Thyroid gland (tissue), 4 donors: ENCODE data around the gene HOXC6. TPM values are rescaled to one million over a fixed set of nuclear protein-coding genes. Genes with fewer than 3 reads are reported as not detected.

Source experiments
- DNase-seq, 2 donors: peaks; one replicate each; pipeline ENCODE4 v3.0.0-alpha.2; 2019
- H3K27ac ChIP-seq, 3 donors: fragments of 200-600 bp; sonication (generic); 1 replicate in 2 of 3; 2 replicates in 1 of 3; pipeline ENCODE4 v1.5.1; 2016 to 2019; ENCODE audit warnings: mild to moderate bottlenecking in 1 of 3, moderate library complexity in 1 of 3
- H3K27me3 ChIP-seq: fragments of 200-600 bp; sonication (generic); one replicate; pipeline ENCODE4 v1.5.1; 2019
- H3K36me3 ChIP-seq, 2 donors: fragments of 200-600 bp; sonication (generic); one replicate each; pipeline ENCODE4 v1.5.1; 2016 to 2019
- H3K4me1 ChIP-seq, 2 donors: fragments of 200-600 bp; sonication (generic); one replicate each; pipeline ENCODE4 v1.5.1; 2017 to 2019
- H3K4me3 ChIP-seq, 3 donors: fragments of 200-600 bp; sonication (generic); replicated peaks in 1 of 3; 1 replicate in 2 of 3; 2 replicates in 1 of 3; pipeline ENCODE4 v1.5.1; 2016; ENCODE audit warnings: mild to moderate bottlenecking in 1 of 3
- H3K9me3 ChIP-seq: fragments of 200-600 bp; sonication (generic); one replicate; pipeline ENCODE4 v1.5.1; 2017
- POLR2A ChIP-seq, 2 donors: fragments of 450-650 bp; IDR thresholded peaks; one replicate each; pipeline ENCODE4 v1.6.1; 2017; ENCODE audit warnings: antibody characterized with exemption in 2 of 2, mild to moderate bottlenecking in 2 of 2, moderate library complexity in 1 of 2
- WGBS, 2 donors: methylation state at CpG; one replicate each; pipeline ENCODE4 v1.1.5; 2017; 5-methylcytosine and 5-hydroxymethylcytosine counted together
- intact Hi-C: fragments of 100-400 bp; cut with DNase I; formaldehyde crosslinking; loops from one replicate; pipeline ENCODE4 v1.15.1; 2023
- total RNA-seq, 4 donors: library from RNA; depleted of rRNA; stranded (reverse); fragments of >200 nt; gene quantifications; one replicate each; pipeline ENCODE4 v1.2.3, GENCODE V29; 2016
- TF ChIP-seq, protein P1 (sequence below), 6 experiments: fragments of 200-600 bp in 3 of 6; fragments of 450-650 bp in 3 of 6; sonication (generic) in 3 of 6; IDR thresholded peaks; one replicate each; pipeline ENCODE4 v1.5.1; 2016 to 2019; ENCODE audit warnings: antibody characterized with exemption in 6 of 6, mild to moderate bottlenecking in 2 of 6, inconsistent platforms in 1 of 6, moderate library complexity in 1 of 6

HOXC6 gene
- total RNA-seq, 4 donors from 2014 or later, result not detected

DNA sequence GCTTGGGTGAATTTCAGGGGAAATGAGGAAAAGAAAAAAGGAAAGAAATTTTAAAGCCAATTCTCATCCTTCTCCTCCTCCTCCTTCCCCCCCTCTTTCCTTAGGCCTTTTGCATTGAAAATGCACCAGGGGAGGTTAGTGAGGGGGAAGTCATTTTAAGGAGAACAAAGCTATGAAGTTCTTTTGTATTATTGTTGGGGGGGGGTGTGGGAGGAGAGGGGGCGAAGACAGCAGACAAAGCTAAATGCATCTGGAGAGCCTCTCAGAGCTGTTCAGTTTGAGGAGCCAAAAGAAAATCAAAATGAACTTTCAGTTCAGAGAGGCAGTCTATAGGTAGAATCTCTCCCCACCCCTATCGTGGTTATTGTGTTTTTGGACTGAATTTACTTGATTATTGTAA lies 27.3 kb downstream of the HOXC6 start:
- intact Hi-C loops, result no loop called here
- H3K4me3 ChIP-seq, result no peak overlapping the region
- no peaks in the 10 kb centered on the region for H3K9me3 ChIP-seq
- DNase-seq, result no peak
- WGBS, 2 donors, result 31 to 51% methylated on average over 2 of the region's 2 CpGs
- H3K27ac ChIP-seq, result no peak overlapping the region
- TF ChIP-seq, protein P1, sequence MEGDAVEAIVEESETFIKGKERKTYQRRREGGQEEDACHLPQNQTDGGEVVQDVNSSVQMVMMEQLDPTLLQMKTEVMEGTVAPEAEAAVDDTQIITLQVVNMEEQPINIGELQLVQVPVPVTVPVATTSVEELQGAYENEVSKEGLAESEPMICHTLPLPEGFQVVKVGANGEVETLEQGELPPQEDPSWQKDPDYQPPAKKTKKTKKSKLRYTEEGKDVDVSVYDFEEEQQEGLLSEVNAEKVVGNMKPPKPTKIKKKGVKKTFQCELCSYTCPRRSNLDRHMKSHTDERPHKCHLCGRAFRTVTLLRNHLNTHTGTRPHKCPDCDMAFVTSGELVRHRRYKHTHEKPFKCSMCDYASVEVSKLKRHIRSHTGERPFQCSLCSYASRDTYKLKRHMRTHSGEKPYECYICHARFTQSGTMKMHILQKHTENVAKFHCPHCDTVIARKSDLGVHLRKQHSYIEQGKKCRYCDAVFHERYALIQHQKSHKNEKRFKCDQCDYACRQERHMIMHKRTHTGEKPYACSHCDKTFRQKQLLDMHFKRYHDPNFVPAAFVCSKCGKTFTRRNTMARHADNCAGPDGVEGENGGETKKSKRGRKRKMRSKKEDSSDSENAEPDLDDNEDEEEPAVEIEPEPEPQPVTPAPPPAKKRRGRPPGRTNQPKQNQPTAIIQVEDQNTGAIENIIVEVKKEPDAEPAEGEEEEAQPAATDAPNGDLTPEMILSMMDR (IDR thresholded peaks at IDR 0.05), result no peak
- no peaks in the 10 kb centered on the region for H3K4me1 ChIP-seq
- H3K27me3 ChIP-seq, result peaks cover 36% of the 10 kb centered on the region
- no peaks in the 10 kb centered on the region for H3K36me3 ChIP-seq

- H3K4me3 ChIP-seq, result no peak overlapping the region
Measured at GRCh38 chr12:54056110-54056509, 27.9 kb downstream of the HOXC6 start.

DNA sequence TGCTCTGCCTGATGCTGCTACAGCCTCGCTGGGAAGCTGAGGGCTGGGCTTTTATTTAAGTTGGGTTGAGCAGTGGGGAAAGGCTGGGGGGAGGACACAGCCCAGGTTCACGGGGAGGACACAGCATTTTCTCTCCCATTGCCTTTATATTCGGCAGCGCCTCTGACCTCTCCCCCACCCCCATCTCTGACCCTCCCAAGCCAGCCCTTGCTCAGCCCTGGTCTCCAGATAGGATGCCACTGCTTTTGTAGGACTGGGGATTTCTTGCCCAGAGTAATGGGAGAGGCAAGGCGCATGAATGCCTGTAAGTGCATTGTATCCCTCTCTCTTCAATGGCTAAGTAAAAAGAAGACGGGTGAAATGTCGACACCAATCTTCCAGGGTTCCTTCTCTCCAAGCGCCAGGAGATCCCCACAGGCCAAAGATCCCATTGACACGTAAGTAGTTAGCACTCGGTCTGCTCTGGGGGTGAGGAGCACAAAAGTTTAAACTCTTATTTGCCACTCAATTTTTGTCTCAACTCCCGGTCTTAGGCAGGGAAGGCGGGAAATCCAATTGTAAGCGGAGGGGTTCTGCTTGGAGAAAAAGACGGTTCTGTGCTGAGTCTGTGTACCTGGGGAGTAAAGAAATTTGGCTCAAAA lies 30.0 kb downstream of the HOXC6 start:
- no peak for TF ChIP-seq POLR2A (IDR thresholded peaks at IDR 0.05)
- TF ChIP-seq, protein P1 (IDR thresholded peaks at IDR 0.05), result no peak
- no peak for DNase-seq
- intact Hi-C loops, result no loop called here
- H3K9me3 ChIP-seq, result no peaks in the 10 kb centered on the region
- no peaks in the 10 kb centered on the region for H3K4me1 ChIP-seq
- H3K27ac ChIP-seq, result no peak overlapping the region
- peaks cover 21% of the 10 kb centered on the region for H3K27me3 ChIP-seq
- H3K4me3 ChIP-seq, result no peak overlapping the region
- no peaks in the 10 kb centered on the region for H3K36me3 ChIP-seq
- 34% methylated on average over 14 of the region's 14 CpGs for WGBS, 2 donors

More at GRCh38 chr12:54056110-54056509, 27.9 kb downstream of the HOXC6 start:
- Histone ChIP-seq H3K9me3 (no peaks in the 10 kb centered on the region), H3K4me1 (no peaks in the 10 kb centered on the region), H3K27me3 (peaks cover 35% of the 10 kb centered on the region), H3K36me3 (no peaks in the 10 kb centered on the region), H3K27ac (no peak overlapping the region)
- no peak for TF ChIP-seq POLR2A (IDR thresholded peaks at IDR 0.05)
- TF ChIP-seq, protein P1 (IDR thresholded peaks at IDR 0.05), result no peak
- DNase-seq, result no peak
- intact Hi-C loops, result no loop called here

DNA sequence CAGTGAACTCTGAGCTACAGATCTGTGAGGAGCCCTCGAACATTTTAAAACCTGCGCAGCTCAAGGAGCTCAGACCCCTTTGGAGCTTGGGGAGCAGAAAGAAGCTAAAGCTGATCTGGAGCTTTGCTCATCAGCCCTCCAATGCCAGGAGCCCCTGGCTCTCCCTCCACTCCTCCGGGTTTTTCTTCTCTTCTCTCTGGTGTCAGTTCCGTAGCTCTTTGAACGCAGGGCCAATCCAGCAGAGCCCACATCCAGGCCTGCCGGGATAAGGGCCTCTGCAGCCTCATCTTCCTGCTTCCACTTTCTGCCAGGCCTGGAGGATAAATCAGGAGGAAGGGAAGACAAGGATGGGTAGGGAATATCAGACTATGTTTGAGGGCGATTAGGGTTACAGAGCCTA lies 31.4 kb downstream of the HOXC6 start:
- H3K4me1 ChIP-seq, result no peaks in the 10 kb centered on the region
- H3K27me3 ChIP-seq, result peaks cover 10% of the 10 kb centered on the region
- no peak overlapping the region for H3K4me3 ChIP-seq
- no peak overlapping the region for H3K27ac ChIP-seq
- TF ChIP-seq, protein P1 (IDR thresholded peaks at IDR 0.05), result no peak
- TF ChIP-seq POLR2A (IDR thresholded peaks at IDR 0.05), result no peak
- H3K9me3 ChIP-seq, result no peaks in the 10 kb centered on the region
- intact Hi-C loops, result no loop called here
- 18 to 19% methylated on average over 7 of the region's 7 CpGs for WGBS, 2 donors
- no peak for DNase-seq
- no peaks in the 10 kb centered on the region for H3K36me3 ChIP-seq

DNA sequence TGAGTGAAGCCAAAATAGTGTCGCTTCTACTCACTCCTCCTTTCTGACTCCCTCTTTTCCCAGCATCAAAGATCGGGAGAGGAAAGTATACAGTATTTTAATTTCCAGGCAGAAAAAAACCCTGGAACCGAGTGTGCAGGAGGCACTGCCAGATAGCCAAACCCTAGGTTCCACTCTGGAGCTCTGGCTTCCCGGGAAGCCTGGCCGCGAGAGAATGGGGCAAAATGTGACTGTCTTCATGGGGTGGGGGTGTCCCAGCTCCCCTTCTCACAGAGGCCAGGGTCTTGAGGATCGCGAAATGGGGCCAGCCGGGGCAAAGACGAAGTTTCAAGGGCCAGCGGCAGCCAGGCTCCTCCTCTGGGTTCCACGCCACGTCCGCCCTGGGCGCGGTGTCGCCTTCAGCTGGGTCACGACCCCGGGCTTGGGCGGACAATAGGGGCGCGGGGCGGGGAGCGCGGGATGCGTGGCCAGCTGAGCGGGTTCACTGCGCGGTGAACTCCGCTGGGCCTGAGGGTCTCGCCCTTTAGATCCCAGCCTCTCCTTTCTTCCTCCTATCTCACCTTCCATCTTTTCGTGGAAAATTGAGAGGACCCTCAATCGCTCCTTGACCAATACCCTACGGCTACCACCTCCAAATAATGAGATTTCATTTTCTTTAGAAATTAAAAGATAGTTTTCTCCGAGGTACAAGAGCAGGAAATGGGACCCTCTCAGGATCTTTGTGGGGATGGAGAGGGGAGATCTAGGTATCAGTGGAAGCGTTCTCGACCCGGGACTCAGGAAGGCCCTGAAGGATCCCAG lies 32.1 kb downstream of the HOXC6 start:
- no peak for TF ChIP-seq POLR2A (IDR thresholded peaks at IDR 0.05)
- TF ChIP-seq, protein P1 (IDR thresholded peaks at IDR 0.05), result no peak
- intact Hi-C loops, result no loop called here
- no peaks in the 10 kb centered on the region for H3K36me3 ChIP-seq
- H3K27ac ChIP-seq, result no peak overlapping the region
- H3K27me3 ChIP-seq, result peaks cover 3% of the 10 kb centered on the region
- no peak for DNase-seq
- H3K4me1 ChIP-seq, result no peaks in the 10 kb centered on the region
- H3K9me3 ChIP-seq, result no peaks in the 10 kb centered on the region
- WGBS, 2 donors, result 26 to 30% methylated on average over 18 to 27 of the region's 38 CpGs
- H3K4me3 ChIP-seq, result no peak overlapping the region
